T-helper 17 cell (primary cell): ENCODE results near the gene GLYATL2. TPM values are rescaled to one million over a fixed set of nuclear protein-coding genes. Genes with fewer than 3 reads are reported as not detected.

ENCODE experiments used
- ATAC-seq: fragments of 150-1000 bp; cut with Tn5 transposase; 2 replicates; pipeline ENCODE4 v1.10.0; 2021; ENCODE audit warnings: mild to moderate bottlenecking, moderate library complexity
- DNase-seq, 3 donors: peaks; one replicate each; pipeline versions ENCODE4 v3.0.0 to v3.0.0-alpha.2; 2020 to 2021
- H3K9me3 ChIP-seq: one replicate; pipeline ENCODE4 v1.7.0; 2013; ENCODE audit warnings: low read length, mild to moderate bottlenecking; ENCODE audit not compliant: control insufficient read depth, poor library complexity, severe bottlenecking
- H3K27ac Mint-ChIP-seq: one replicate; pipeline ENCODE4 v1.8.0; 2022; ENCODE audit warnings: mild to moderate bottlenecking, moderate library complexity, mixed read lengths
- H3K27me3 Mint-ChIP-seq: one replicate; pipeline ENCODE4 v1.8.0; 2022; ENCODE audit warnings: mixed read lengths
- H3K36me3 Mint-ChIP-seq: one replicate; pipeline ENCODE4 v1.8.0; 2022; ENCODE audit warnings: low read depth, mixed read lengths
- H3K4me1 Mint-ChIP-seq: one replicate; pipeline ENCODE4 v1.8.0; 2022; ENCODE audit warnings: mild to moderate bottlenecking, mixed read lengths
- H3K4me3 Mint-ChIP-seq: one replicate; pipeline ENCODE4 v1.8.0; 2022; ENCODE audit warnings: mild to moderate bottlenecking, moderate library complexity, mixed read lengths
- total RNA-seq, 4 donors: library from RNA in 2 of 4; stranded (reverse) in 2 of 4; gene quantifications; one replicate each; pipeline ENCODE4 v1.2.3 and lab custom pipeline; 2022 to 2026

The GLYATL2 gene
- total RNA-seq, 2 donors from 2014 or later = not detected

DNA sequence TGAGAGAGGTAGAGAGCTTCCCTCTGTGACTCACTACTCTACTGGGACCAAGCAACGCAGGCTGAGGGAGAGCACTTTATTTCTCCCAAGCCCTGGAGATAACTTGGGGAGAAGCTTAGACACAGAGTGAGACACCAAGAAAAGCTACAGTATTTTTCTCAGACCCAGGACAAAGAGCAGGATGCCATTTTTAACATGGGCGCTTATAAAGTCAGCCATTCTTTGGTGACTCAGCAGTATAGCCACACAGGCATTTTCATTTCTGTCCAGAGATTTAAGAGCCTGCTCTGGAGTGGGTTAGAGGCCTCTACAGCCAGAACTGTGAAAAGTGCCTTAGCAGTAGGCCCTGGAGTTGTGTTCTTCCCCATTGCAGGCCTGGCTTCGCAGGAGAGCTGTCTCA lies 57.8 kb downstream of the GLYATL2 start:
- H3K27ac Mint-ChIP-seq = no peak overlapping the region

DNA sequence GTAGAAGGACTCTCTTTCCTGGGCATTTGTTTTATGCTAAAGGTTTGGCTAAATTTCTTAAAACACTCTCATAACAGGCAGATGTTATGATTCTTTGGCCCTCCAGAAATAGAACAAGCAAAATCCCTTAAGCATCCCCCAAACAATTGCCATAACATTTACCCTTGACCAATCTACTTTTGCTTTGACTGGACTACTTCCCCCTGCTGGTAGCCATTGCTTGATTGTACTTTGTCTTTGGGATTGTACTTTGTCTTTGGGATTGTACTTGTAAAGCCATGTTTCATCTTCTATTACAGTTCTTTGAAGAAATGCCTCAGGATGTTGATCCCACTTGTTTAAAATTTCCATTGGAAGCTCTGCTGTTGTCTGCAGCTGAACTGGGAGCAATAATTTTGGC lies 59.5 kb downstream of the GLYATL2 start:
- no peaks in the 10 kb centered on the region for H3K9me3 ChIP-seq
- H3K4me1 Mint-ChIP-seq = no peaks in the 10 kb centered on the region
- H3K27me3 Mint-ChIP-seq = peaks cover 3% of the 10 kb centered on the region
- DNase-seq (no peak), ATAC-seq (no peak)
- H3K27ac Mint-ChIP-seq = no peak overlapping the region
- H3K4me3 Mint-ChIP-seq = no peak overlapping the region
- no peaks in the 10 kb centered on the region for H3K36me3 Mint-ChIP-seq

More for the DNA sequence above, 57.8 kb downstream of the GLYATL2 start:
- Mint-ChIP-seq H3K4me1 (no peaks in the 10 kb centered on the region), H3K4me3 (no peak overlapping the region), H3K27me3 (peaks cover 16% of the 10 kb centered on the region), H3K36me3 (peaks cover 3% of the 10 kb centered on the region)
- ATAC-seq (no peak), DNase-seq (no peak)
- H3K9me3 ChIP-seq = no peaks in the 10 kb centered on the region

Other genes starting within 250 kb of the GLYATL2 start
- 1 to 10 TPM; 3.8 to 4.3 TPM for gene CNTF, start 222.0 kb downstream of the GLYATL2 start, total RNA-seq
- gene GLYAT, start 112.8 kb downstream of the GLYATL2 start, total RNA-seq = not detected
- gene GLYATL1, start 94.8 kb upstream of the GLYATL2 start, total RNA-seq = not detected
- gene GLYATL1B, start 241.6 kb upstream of the GLYATL2 start, total RNA-seq = not detected